GM10248 (cell line): ENCODE results near the gene RGS19.
"Not testable (repeated sequence)": the region's sequence is repeated elsewhere in the genome, so short reads cannot be mapped to it uniquely, and the experiment has no call there.

Experiments used
- CTCF ChIA-PET: fragments of 300-600 bp; sonication (Branson Sonifier 250); formaldehyde crosslinking; extraction: SDS; loops from one replicate; lab custom pipeline; 2021; ENCODE audit warnings: antibody characterized with exemption; lab: Yijun Ruan, JAX
- POLR2A ChIA-PET: fragments of 350-650 bp; sonication (Branson Sonifier 250); formaldehyde crosslinking; extraction: SDS; loops from one replicate; lab custom pipeline; 2020; ENCODE audit warnings: antibody characterized with exemption; lab: Yijun Ruan, JAX
- DNase-seq: peaks from one replicate; pipeline ENCODE4 v3.0.0; 2012; ENCODE audit errors: extremely low spot score
- TF ChIP-seq, protein P1 (sequence below): IDR thresholded peaks from 2 replicates; pipeline ENCODE4 v1.5.1; 2012; ENCODE audit warnings: mild to moderate bottlenecking, low read depth; ENCODE audit errors: extremely low read depth, missing control alignments, control extremely low read depth

Gene RGS19

DNA sequence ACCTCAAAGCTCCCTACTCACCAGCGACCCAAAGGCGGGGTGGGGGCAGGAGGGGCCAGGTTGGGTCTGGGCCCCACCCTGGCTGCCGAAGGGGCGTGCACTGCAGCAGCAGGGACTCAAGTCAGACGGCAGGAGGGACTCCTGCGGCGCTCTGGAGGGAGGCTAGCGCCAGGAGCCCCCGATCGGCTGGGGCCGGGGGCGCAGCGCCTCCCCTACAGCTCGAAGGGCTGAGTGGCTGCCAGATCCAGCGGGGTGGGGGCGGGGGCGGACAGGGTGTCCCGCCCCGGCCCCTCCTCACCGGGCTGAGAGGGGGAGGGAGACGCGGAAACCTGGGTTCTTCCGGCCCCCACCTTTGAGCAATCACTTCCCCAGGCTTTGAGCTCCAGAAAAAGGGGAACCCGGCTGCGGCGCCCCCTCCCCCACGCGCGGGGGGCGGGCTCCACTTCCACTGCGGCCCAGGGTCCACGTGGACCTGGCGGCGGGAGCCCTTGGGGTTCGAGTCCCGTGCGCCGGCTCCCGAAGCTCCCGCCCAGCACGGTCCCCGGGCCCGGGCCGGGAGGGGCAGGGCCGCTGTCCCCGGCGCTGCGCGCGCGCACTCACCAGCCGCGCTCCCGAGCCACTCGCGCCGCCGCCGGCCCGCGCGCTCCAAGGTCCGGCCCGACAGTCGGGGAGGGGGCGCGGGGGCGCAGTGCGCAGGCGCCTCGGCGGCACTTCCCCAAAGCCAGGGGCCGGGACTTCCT lies at the start of gene RGS19:
RGS19 (minus strand) TSS at position 246 of the 740 bp plus-strand sequence. CDS start 2,632 bp downstream, outside the sequence.
- TF ChIP-seq, protein P1, sequence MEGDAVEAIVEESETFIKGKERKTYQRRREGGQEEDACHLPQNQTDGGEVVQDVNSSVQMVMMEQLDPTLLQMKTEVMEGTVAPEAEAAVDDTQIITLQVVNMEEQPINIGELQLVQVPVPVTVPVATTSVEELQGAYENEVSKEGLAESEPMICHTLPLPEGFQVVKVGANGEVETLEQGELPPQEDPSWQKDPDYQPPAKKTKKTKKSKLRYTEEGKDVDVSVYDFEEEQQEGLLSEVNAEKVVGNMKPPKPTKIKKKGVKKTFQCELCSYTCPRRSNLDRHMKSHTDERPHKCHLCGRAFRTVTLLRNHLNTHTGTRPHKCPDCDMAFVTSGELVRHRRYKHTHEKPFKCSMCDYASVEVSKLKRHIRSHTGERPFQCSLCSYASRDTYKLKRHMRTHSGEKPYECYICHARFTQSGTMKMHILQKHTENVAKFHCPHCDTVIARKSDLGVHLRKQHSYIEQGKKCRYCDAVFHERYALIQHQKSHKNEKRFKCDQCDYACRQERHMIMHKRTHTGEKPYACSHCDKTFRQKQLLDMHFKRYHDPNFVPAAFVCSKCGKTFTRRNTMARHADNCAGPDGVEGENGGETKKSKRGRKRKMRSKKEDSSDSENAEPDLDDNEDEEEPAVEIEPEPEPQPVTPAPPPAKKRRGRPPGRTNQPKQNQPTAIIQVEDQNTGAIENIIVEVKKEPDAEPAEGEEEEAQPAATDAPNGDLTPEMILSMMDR, result no peak
- POLR2A ChIA-PET, result interaction anchor here (0.6 kb wide), 2 partner anchors 109 to 537 kb away, joined by 5 to 6 read pairs; no protein-coding TSS in a partner anchor
- DNase-seq, result peak; percentile 92
- CTCF ChIA-PET, result interaction anchor here (1.6 to 3.7 kb wide), 5 partner anchors 10 to 41 kb away, joined by 3 to 24 read pairs (median 6); no protein-coding TSS in a partner anchor

DNA sequence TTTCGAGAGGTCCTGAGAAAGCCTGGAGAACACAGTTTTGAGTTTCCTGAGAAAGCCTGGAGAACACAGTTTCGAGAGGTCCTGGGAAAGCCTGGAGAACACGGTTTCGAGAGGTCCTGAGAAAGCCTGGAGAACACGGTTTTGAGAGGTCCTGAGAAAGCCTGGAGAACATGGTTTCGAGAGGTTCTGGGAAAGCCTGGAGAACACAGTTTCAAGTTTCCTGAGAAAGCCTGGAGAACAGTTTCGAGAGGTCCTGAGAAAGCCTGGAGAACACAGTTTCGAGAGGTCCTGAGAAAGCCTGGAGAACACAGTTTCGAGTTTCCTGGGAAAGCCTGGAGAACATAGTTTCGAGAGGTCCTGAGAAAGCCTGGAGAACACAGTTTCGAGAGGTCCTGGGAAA lies 44.2 kb upstream of the RGS19 start:
- CTCF ChIA-PET, DNase-seq, POLR2A ChIA-PET: not testable (repeated sequence)

DNA sequence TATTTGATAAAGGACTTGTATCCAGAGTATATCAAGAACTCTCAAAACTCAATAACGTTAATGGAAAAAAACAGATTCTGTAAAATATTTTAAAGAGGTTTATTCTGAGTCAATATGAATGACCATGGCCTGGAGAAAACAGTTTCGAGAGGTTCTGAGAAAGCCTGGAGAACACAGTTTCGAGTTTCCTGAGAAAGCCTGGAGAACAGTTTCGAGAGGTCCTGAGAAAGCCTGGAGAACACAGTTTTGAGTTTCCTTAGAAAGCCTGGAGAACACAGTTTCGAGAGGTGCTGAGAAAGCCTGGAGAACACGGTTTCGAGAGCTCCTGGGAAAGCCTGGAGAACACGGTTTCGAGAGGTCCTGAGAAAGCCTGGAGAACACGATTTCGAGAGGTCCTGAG lies 43.6 kb upstream of the RGS19 start:
- DNase-seq, POLR2A ChIA-PET: not testable (repeated sequence)
- CTCF ChIA-PET, result interaction anchor here (9.3 kb wide), 1 partner anchor 22 kb away, joined by 64 read pairs; no protein-coding TSS in a partner anchor

- TF ChIP-seq, protein P1, result no peak
- ChIA-PET POLR2A (interaction anchor here (1.4 kb wide), 1 partner anchor 82 kb away, joined by 6 read pairs; no protein-coding TSS in a partner anchor), CTCF (interaction anchor here (0.9 to 9.3 kb wide), 17 partner anchors 10 to 625 kb away, joined by 3 to 64 read pairs (median 5); partner anchors contain the start of genes NPBWR2, OPRL1, PRPF6 and RGS19)
- DNase-seq, result no peak
Measured at GRCh38 chr20:64121586-64121985, 42.3 kb upstream of the RGS19 start.

DNA sequence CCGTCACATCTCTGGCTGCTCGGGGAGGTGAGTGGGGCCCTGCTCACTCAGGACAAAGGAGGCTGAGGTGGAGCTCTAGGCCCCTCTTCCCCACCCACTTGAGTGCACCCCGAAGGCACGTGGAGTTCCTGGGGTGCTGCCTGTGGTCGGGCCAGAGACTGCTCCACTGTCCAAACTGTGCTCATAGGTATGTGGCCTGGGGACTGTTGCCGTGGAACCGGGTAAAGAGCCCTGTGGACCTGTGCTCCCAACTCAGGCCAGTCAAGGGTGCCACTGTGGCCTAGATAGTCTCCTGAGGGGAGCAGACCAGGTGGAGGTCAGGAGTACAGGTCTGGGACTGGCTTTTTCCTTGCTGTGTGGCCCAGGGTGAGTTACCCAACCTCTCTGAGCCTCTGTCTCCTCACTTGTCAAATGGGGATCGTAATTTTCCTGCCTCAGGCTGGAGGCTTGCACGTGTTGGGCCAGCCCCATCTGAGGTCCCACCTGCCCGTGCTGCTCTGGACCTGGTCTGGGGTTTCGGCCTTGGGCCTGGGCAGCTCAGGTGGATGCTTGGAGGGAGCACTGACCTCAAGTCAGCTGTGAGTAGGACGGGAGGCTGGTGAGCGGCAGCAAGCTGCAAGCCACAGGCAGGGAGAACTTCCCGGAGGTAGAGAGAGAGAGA lies 40.5 kb upstream of the RGS19 start:
- TF ChIP-seq, protein P1, result no peak
- POLR2A ChIA-PET, result no interaction called here
- CTCF ChIA-PET, result interaction anchor here (0.8 to 9.3 kb wide), 20 partner anchors 9 to 582 kb away, joined by 3 to 64 read pairs (median 6); partner anchors contain the start of genes LKAAEAR1, NPBWR2, OPRL1 and PTK6
- DNase-seq, result no peak

GRCh38 chr20:64119301-64119680 lies 40.0 kb upstream of the RGS19 start:
- POLR2A ChIA-PET, result no interaction called here
- no peak for DNase-seq
- TF ChIP-seq, protein P1, result no peak
- CTCF ChIA-PET, result interaction anchor here (0.7 to 9.3 kb wide), 12 partner anchors 8 to 582 kb away, joined by 3 to 64 read pairs (median 8); partner anchors contain the start of genes NPBWR2, OPRL1, PTK6 and RGS19

DNA sequence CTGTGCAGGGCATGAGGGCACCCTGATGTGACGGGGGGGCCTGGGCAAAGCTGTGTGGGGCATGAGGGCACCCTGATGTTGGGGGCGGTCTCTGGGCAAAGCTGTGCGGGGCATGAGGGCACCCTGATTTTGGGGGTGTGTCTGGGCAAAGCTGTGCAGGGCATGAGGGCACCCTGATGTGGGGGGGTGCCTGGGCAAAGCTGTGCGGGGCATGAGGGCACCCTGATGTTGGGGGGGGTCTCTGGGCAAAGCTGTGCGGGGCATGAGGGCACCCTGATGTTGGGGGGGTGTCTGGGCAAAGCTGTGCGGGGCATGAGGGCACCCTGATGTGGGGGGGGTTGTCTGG lies 38.1 kb upstream of the RGS19 start:
- not testable (repeated sequence) for DNase-seq
- POLR2A ChIA-PET, result interaction anchor here (0.6 kb wide), 1 partner anchor 86 kb away, joined by 3 read pairs; no protein-coding TSS in a partner anchor
- CTCF ChIA-PET, result interaction anchor here (0.7 to 9.3 kb wide), 3 partner anchors 16 to 60 kb away, joined by 3 to 64 read pairs (median 5); no protein-coding TSS in a partner anchor
